ENCODE results near the gene MEA1. TPM values are rescaled to one million over a fixed set of nuclear protein-coding genes. Genes with fewer than 3 reads are reported as not detected.

Gene MEA1
- total and polyA plus RNA-seq, 10 of the 15 experiments (the other 5 are each of a cell fraction or from before 2014, with no cell fraction given), result 59.1 to 148 (median 96.4) TPM

GRCh38 chr6:43005844-43006243, 7.9 kb downstream of the MEA1 start:
- ChIA-PET SMC1A (ENCODE audit: uncharacterized antibody, unreplicated experiment) (interaction anchor here (1.2 kb wide), 1 partner anchor 9 kb away, joined by 4 read pairs; no protein-coding TSS in a partner anchor), RAD21 (ENCODE audit: unreplicated experiment) (interaction anchor here (1.9 kb wide), 1 partner anchor 41 kb away, joined by 4 read pairs; no protein-coding TSS in a partner anchor), CTCF (interaction anchor here (0.9 to 1.9 kb wide), 3 partner anchors 8 to 137 kb away, joined by 3 to 7 read pairs (median 4); partner anchors contain the start of gene KLHDC3), POLR2A (interaction anchor here (0.6 to 1.3 kb wide), 3 partner anchors 14 to 559 kb away, joined by 3 to 4 read pairs (median 3); partner anchors contain the start of gene PPP2R5D)
- no TSS peak for BruUV-seq (replicated peaks)
- ATAC-seq, result no peak
- in situ Hi-C loops (cut with MboI) (no loop called here), intact Hi-C loops (cut with micrococcal nuclease; ENCODE audit: unreplicated experiment) (loop anchor here (5.0 kb wide), 1 partner anchor 104 kb away; no protein-coding TSS in a partner anchor)
- no peaks in the 10 kb centered on the region for H3K79me2 ChIP-seq (ENCODE audit: control insufficient read depth, insufficient read depth, low read length)
- H4K20me1 ChIP-seq (ENCODE audit: control insufficient read depth, insufficient read depth), result no peaks in the 10 kb centered on the region
- no peaks in the 10 kb centered on the region for H3K4me1 ChIP-seq (ENCODE audit: control insufficient read depth, insufficient read depth, low read length)
- no peak for DNase-seq (ENCODE audit: low read depth, low spot score)
- H3K9me3 ChIP-seq (replicated peaks; ENCODE audit: control insufficient read depth, insufficient read depth, low read length), result no peaks in the 10 kb centered on the region
- peaks cover 16 to 17% of the 10 kb centered on the region in 2 experiments for H3K36me3 ChIP-seq (ENCODE audit: control insufficient read depth in 2 of 2, insufficient read depth in 2 of 2, low read length in 1 of 2)
- FAIRE-seq, result no peak
- 96% methylated on average over 5 of the region's 5 CpGs for WGBS (ENCODE audit: insufficient coverage, insufficient replicate concordance, low lambda C conversion rate, missing lambda C conversion rate)
- H3K4me2 ChIP-seq (ENCODE audit: control insufficient read depth, insufficient read depth), result no peak overlapping the region
- H2AFZ ChIP-seq (ENCODE audit: control insufficient read depth, low read depth, low read length), result no peak overlapping the region
- no peak overlapping the region for H3K9ac ChIP-seq (ENCODE audit: control insufficient read depth, insufficient read depth, low read length)
- H3K4me3 ChIP-seq, result no peak overlapping the region
- H3K27ac ChIP-seq (ENCODE audit: control insufficient read depth, insufficient read depth), result no peak overlapping the region
- TF ChIP-seq NFYA (IDR thresholded peaks at IDR 0.05; ENCODE audit: borderline replicate concordance, low read depth, low read length) (no peak), RB1 (IDR thresholded peaks at IDR 0.05; ENCODE audit: borderline replicate concordance) (no peak), JUNB (IDR thresholded peaks at IDR 0.05) (no peak), ETV6 (conservative IDR thresholded peaks at IDR 0.05 in 1 of 2, IDR thresholded peaks at IDR 0.05 in 1 of 2; ENCODE audit: borderline replicate concordance in 1 of 2, low read depth in 1 of 2) (no peak), SMARCA5 (IDR thresholded peaks at IDR 0.05) (no peak), E4F1 (IDR thresholded peaks at IDR 0.05; ENCODE audit: borderline replicate concordance, partially characterized antibody) (no peak), ZZZ3 (IDR thresholded peaks at IDR 0.05; ENCODE audit: control insufficient read depth, insufficient read length, low read depth) (no peak), CREM (IDR thresholded peaks at IDR 0.05; ENCODE audit: low read depth) (no peak), ZNF622 (IDR thresholded peaks at IDR 0.05) (no peak), ATF7 (IDR thresholded peaks at IDR 0.05; ENCODE audit: low read depth) (no peak)
- TF ChIP-seq, protein P1, sequence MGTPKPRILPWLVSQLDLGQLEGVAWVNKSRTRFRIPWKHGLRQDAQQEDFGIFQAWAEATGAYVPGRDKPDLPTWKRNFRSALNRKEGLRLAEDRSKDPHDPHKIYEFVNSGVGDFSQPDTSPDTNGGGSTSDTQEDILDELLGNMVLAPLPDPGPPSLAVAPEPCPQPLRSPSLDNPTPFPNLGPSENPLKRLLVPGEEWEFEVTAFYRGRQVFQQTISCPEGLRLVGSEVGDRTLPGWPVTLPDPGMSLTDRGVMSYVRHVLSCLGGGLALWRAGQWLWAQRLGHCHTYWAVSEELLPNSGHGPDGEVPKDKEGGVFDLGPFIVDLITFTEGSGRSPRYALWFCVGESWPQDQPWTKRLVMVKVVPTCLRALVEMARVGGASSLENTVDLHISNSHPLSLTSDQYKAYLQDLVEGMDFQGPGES (IDR thresholded peaks at IDR 0.05), result no peak
- TF ChIP-seq, protein P2, sequence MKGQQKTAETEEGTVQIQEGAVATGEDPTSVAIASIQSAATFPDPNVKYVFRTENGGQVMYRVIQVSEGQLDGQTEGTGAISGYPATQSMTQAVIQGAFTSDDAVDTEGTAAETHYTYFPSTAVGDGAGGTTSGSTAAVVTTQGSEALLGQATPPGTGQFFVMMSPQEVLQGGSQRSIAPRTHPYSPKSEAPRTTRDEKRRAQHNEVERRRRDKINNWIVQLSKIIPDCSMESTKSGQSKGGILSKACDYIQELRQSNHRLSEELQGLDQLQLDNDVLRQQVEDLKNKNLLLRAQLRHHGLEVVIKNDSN (IDR thresholded peaks at IDR 0.05; ENCODE audit: borderline replicate concordance, extremely low read length, insufficient read depth, low read depth, low read length), result no peak
- H3K27me3 ChIP-seq (replicated peaks in 1 of 2; ENCODE audit: control insufficient read depth in 2 of 2, insufficient read depth in 2 of 2, low read length in 1 of 2), result no peaks in the 10 kb centered on the region
